NCI-H2081 treated with DMSO at 0.1 percent for 48 hours (cell line): ENCODE measurements around the gene GOLGA8K.
"Not testable (repeated sequence)": the region's sequence is repeated elsewhere in the genome, so short reads cannot be mapped to it uniquely, and the experiment has no call there.

ENCODE experiments used
- DNase-seq: peaks from one replicate; lab custom pipeline; 2025; lab: John Stamatoyannopoulos, UW

Gene GOLGA8K, protein sequence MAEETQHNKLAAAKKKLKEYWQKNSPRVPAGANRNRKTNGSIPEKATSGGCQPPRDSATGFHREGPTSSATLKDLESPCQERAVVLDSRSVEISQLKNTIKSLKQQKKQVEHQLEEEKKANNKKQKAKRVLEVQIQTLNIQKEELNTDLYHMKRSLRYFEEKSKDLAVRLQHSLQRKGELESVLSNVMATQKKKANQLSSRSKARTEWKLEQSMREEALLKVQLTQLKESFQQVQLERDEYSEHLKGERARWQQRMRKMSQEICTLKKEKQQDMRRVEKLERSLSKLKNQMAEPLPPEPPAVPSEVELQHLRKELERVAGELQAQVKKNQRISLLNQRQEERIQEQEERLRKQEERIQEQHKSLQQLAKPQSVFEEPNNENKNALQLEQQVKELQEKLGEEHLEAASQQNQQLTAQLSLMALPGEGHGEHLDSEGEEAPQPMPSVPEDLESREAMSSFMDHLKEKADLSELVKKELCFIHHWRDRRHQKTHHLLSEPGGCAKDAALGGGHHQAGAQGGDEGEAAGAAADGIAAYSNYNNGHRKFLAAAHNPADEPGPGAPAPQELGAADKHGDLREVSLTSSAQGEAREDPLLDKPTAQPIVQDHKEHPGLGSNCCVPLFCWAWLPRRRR

DNA sequence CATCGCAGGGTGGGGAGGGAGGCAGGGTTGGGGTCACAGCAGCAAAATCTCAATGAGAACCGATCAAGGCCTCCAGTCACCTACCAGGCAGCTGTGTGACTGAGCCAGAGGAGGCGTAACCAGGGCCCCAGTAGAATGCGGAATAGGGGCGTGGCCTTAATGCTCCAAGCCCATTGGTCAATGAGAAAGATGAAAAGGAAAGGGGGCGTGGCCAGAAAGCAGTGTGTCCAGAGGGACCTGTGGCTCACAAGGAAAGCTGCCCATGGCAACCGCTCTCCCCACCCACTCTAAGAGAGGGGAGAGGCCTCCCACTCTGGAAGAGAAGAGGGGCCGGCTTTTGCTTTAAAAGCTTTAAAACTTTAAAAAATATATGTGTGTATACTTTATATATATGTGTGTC lies at the start of gene GOLGA8K:
Gene GOLGA8K (minus strand): TSS at position 101 of the 400 bp plus-strand sequence. CDS start 98 bp downstream, at position 3.
- DNase-seq = not testable (repeated sequence)

DNA sequence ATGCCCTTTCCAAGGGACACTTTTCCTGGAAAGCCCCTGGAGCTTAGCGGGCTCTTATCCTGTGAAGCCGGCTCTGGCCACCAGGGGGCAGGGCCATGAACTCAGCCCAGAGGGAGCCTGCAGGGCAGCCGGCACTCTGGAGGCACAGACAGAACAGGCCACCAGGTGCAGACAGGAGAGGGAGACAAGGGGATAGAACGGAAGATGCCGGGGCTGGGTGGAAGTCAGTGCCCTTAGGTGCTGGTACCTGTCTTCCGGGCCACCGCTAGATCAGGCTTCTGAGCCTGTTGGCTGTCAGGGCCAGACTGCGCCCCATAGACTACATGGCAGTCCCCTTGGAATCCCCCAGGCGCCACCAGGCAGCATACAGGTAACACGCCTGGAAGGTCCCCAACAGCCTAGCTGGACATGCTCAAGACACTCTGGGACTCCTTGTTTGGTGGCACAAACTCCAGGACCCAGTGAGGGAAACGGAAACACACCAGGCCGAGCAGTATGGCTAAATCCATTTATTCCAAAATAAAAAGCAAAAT lies 37.4 kb upstream of the GOLGA8K start:
- not testable (repeated sequence) for DNase-seq

DNA sequence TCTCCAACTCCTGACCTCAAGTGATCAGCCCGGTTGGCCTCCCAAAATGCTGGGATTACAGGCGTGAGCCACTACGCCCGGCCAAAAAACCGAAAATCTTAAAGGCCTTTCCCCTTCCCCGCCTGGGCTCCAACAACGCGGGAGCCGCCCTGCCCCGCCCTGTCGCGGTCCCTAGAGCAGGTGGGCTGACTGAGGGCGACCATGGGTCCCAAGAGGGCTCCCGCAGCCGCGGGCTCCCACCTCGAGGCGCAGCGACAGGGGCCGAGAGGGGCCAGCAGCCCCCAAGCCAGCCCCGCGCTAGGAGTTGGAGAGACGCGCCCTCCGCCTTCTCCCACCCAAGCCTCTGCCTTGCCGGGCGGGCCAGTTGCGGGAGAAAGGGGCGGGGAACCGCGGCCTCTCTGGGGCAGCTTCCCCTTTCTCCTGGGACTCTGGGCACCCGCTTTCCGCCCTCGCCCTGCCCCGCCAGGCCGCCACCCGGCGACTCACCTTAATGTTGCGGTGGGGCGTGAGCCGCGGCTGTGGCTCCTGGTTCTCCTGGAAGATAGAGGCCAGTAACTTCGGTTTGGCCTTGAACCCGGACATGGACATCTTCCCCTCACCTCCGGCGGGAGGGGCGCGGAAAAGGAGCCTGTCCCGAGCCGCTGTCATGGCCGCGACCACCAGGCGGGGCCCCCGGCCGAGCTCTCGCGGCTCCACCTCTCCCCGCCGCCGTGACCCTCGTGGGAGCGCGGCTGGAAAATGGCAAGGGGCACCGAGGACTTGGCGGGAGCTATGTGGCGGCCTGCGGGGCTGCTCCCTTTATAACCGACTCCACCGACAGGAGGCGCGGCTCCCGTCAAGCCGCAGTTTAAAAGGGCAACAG lies 31.2 kb upstream of the GOLGA8K start:
- DNase-seq = not testable (repeated sequence)

DNA sequence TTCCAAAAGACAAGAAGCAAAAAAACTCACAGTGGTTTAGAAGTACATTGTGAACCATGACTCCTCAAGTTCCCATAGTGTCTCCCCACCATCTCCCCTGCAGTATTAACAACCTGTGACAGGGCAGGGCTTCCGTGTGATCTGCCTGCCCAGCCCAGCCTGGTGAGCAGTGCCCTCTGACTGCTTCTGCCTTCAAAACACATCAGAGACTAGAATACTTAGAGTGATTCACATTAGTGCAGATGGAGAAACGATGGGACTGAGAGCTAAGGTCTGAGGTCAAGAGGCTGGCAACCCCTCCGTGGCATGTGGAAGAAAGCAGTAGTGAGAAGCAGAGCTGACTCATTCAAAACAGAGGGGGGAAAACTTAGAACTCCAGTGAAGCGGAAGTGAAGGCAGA lies 24.5 kb upstream of the GOLGA8K start:
- not testable (repeated sequence) for DNase-seq

DNA sequence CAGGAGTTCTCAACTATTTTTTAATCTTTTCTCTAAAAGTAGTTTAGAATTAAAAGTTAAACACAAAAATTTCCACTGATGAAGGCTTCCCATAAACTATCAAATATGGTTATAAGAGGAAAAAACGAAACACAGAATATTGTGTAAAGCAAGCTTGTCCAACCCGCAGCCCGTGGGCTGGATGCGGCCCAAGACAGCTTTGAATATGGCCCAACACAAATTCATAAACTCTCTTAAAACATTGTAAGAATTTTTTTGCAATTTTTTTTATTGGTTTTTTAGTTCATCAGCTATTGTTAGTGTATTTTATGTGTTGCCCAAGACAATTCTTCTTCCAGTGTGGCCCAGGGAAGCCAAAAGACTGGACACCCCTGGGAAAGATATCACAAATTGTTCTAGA lies 23.4 kb upstream of the GOLGA8K start:
- not testable (repeated sequence) for DNase-seq

DNA sequence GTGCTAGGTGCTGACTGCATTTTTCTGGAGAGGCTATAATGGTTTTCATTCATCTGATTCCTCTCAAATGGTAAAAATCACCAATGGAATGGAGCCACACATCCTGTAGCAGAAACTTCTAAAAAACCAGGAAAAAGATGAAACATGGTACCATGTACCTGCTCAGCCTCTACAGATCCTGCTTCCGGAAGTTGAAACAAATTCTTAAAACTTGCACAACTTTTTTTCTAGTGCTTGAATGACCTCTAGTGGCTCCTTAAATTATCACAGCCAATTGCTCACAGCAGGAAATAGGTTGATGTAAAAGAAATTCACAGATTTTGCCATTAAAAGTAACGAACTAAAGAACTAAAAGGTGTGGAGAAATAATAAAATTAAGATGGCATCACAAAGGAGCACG lies 4.8 kb upstream of the GOLGA8K start:
- not testable (repeated sequence) for DNase-seq

DNA sequence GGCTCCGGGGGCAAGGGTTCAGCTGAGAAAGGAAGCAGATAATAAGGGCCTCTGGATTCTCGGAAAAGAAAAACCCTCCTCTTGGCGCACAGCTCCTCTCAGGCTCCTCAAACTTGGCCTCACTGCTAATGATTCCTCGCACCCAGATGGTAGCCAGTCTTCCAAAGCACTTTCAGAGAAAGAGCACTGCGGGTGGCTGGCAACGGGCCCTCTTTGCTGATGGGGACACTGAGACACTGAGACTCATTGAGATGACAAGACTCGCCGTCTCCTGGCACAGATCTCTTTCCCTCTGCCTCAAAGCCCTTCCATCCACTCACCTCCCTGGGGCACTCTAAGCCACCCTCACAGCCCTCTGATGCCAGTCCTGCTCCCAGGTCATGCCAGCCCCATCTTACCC lies 6.6 kb downstream of the GOLGA8K start:
- not testable (repeated sequence) for DNase-seq

DNA sequence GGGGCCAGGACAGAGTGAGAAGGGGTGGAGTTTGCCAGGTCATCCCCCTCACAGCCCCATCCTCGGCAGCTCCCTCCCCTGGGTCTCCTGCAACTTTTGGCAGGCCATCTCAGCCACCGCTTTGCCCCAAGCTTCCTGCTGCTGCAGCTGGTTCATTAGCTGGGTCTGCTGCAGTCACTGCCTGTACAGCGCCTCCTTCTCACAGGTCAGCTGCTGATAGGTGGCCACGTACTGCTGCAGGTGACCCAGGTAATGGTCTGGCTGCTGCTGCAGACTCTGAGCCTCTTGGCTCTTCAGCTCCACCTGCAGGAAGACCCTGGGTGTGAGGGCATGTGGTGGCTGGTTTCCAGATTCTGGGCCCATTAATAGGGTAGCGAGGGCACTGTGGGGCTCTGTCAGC lies 8.3 kb downstream of the GOLGA8K start:
- not testable (repeated sequence) for DNase-seq

DNA sequence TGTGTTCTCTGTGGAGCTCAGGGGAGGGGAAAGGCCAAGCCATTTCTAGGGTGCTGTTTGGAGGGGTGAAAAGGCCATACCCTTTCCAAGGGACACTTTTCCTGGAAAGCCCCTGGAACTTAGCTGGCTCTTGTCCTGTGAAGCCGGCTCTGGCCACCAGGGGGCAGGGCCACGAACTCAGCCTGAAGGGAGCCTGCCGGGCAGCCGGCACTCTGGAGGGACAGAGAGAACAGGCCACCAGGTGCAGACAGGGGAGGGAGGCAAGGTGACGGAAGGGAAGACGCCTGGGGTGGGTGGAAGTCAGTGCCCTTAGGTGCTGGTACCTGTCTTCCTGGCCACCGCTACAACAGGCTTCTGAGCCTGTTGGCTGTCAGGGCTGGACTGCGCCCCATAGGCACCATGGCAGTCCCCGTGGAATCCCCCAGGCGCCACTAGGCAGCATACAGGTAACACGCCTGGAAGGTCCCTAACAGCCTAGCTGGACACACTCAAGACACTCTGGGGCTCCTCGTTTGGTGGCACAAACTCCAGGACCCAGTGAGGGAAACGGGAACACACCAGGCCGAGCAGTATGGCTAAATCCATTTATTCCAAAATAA lies 14.9 kb downstream of the GOLGA8K start:
- DNase-seq = not testable (repeated sequence)

DNA sequence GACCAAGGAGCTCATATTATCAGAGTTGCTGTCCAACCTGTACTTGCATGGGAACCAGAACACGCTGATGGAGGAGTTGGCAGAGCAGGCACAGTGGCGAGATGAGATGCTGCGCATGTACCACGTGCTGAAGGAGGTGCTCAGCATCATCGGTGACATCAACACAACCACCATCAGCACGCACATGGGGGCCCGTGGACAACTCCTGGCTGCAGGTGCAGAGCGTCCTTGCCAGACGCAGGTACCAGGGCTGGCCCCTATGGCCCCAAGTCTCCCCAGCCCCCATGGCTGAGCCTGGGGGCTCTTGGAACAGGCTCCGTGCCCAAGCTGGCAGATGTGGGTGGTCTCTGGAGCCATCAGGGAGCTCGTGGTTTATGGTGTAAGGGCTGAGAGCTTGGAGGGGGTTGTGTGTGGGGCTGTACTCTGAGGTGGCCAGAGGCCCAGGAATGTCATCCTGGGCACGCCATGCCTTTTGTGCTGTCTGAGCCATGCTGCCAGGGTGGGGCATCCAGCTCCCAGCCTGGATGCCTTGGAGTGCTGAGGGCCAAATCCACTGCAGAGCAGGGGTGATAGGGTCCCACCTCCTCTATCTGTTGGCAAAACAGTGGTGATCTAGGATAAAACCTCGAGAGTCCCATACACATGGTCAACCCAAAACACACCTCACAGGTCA lies 17.1 kb downstream of the GOLGA8K start:
- not testable (repeated sequence) for DNase-seq

DNA sequence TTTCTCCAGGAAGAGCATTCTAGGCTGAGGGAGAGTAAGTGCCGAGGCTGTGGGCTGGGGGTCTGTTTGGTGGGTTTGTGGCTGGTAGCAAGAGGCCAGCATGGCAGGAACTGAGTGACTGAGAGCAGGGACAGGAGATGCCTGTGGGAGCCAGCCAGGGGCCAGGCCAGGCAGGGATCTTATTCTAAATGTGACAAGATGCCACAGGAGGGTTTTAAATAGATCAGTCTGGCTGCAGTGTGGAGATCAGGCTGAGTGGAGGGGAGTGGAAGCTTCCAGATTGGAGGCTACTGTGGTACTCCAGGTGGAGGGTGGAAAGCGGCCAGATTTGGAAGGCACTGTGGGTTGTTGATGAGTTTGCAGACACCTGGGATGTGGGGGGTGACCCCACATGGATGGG lies 28.9 kb downstream of the GOLGA8K start:
- DNase-seq = not testable (repeated sequence)

DNA sequence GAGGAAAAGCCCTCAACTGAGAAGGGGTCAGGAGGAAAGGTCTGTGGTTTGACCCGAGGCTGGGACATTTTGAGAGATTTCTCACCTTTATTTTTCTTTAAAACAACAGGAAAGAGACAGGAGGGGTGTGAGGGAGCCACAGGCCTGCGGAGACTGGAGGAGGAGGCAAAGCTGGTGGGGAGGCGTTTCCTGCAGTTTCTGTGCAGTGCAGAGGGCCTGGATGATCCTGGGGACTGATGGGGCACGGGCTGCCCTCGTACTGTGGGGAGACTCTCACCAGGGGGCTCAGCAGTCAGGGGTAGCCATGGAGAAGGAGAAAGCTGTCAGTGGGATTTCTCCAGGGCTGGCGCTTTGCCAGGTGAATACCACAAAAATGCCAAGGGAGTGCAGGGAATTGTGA lies 29.4 kb downstream of the GOLGA8K start:
- DNase-seq = not testable (repeated sequence)

DNA sequence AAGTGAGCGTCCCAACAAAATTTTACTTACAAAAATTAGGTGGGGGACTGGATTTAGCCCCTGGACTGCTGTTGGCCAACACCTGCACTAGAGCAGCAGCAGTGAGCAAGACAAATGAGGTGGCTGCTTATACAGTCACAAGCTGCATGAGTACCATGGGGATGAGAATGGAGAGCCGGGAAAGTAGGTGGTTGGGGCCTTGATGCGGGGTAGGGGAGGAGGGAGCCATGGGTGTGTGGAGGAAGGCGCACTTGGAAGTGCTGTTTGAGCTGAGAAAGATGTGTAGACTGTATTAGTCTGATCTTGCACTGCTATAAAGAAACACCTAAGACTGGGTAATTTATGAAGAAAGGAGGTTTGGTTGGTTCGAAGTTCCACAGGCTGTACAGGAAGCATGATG lies 31.0 kb downstream of the GOLGA8K start:
- not testable (repeated sequence) for DNase-seq

DNA sequence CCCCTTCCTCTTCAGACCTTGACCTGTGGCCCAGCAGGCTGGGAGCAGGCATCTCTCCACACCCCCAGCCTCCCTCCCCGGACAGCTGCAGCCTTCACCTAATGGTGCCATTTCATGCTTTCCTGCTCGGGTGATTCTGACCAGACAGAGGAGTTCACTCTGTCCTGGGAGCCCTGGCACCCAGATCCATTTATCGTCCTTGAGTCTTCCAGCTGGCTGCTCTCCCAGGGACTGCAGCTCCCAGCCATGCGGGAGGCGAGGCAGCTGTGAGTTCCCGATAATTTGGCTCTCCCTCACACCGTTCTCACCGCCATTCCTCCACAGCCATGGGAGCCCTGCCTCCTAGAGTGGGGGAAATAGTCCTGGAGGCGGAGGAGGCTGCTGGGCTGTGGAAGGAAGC lies 32.6 kb downstream of the GOLGA8K start:
- DNase-seq = not testable (repeated sequence)

DNA sequence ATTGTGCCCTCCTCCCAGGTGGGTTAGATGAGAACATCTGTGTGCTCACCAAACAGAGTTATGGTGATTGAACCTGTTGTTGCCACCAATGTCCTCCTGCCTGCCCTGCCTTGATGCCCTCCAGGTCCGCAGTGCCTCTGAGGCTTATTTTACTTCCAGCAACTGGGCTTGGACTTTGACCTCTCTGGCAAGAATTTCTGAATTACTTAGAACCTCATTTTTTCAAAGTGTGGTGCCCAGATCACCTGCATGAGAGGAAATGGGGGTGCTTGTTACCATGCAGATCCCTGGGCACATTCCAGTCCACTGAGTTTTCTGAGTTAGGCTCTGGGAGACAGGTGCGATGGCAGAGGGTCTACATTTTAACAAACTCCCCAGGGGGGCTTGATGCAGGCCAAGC lies 33.0 kb downstream of the GOLGA8K start:
- DNase-seq = not testable (repeated sequence)

DNA sequence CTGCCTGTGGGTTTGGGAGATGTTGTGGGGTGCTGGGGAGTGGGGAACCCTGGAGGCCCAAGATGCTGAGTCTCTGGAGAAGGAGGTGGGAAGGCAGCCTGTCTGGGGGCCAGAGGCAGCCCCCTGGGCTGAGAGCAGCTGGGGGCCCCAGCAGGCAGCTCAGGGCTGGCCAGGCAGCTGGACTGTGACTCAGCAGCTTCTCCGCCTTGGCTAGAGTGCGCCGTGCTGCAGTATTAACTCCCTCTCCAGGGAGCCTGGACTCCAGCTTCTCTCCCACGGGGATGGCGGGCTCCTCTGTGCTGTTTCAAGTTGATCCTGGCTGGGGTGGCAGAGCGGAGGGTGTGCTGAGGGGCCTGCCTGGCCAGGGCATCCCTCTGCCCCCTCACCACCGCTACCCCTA lies 36.6 kb downstream of the GOLGA8K start:
- not testable (repeated sequence) for DNase-seq

DNA sequence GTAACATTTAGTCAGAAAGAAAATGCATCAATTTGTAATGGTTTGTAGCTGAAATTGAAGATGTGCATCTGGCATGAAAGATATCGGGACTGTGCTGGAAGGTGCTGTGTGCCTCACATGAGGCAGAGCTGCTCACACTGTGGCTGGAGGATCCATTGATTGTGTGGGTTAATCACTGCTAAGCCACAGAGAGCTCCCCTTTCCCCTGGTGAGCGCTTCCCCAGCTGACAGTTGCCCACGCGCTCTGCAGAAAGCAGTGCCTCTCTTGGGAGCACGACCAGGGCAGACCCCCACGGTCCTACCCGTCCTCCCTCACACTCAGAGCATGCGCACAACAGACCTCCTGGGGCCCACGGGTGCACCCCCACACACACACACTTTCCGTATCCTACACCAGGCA lies 37.1 kb downstream of the GOLGA8K start:
- DNase-seq = not testable (repeated sequence)

DNA sequence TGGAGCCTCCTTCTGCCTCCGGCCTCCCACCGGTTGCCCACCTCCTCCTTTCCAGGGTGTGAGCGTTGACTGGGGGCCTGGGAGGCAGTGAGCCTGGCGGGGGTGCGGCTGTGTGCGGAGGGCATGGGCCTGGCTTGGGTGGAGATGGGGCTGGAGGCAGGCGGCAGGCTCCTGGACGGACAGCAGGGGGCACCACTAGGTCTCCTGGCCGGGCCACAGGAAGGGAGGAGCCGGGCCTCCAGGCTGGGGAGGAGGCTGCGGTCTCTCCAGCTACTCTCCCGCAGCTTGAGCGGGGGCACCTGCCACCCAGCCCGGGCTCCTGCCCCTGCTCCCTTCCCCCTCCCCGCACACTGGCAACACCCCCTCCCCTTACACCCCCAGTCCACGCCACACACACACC lies 38.1 kb downstream of the GOLGA8K start:
- not testable (repeated sequence) for DNase-seq

DNA sequence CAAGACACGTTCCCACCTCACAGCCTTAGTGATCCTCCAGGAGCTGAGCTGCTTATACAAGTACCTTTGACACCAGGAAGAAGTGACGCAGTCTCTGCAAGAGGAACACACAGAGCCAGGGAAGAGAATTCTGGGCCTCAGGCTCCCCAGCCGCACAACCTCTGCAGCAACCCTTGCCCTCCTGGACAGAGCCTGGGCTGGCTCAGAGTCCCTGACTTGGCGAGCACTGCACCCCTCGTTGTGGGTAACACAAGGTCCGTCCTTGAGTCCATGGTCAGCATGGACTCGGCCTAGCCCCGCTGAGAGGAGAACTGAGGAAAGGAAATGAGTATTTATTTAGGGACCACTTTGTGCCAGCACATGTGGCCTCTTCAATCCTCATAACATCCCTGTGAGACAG lies 39.6 kb downstream of the GOLGA8K start:
- not testable (repeated sequence) for DNase-seq

DNA sequence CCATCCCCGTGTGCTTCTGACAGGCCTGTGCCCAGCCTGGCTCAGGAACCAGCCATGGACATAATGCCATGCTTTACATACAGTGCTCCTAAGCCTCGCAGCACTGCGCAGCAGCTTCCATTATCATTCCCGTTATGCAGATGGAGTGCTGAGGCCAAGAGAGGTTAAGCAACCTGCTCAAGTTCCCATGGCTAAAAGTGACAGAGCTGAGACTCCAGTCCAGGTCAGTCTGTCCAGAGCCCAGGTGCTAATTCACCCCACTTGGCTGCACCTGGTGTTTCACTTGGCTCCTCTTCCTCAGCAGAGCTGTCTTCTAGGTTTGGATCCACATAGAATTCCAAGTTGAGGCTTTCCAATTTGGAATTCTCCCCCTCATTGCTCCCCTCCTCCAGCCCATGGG lies 41.4 kb downstream of the GOLGA8K start:
- not testable (repeated sequence) for DNase-seq

DNA sequence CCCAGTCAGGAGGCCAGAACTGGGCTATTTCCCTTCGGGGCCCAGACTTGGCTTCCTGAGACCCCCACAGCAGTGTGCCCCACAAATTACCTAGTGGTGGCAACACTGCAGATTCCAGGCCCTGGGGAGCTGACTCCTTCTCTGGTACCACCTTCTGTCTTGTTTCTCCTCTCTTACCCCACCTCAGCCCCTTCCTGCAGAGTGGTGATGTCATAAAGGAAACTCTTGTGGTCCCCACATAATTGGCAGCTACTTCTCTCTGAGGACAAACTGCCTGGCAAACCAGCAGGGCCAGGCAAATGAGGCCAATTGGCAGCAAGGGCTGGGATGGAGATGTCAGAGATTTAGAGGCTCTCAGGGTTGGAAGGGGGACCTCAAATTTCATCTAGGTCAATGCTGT lies 44.6 kb downstream of the GOLGA8K start:
- not testable (repeated sequence) for DNase-seq
